ENCODE results near the gene NUDT22.

NUDT22 gene

GRCh38 chr11:64275031-64275800, 49.1 kb downstream of the NUDT22 start:
- DNase-seq (ENCODE audit: low read depth), result no peak

GRCh38 chr11:64275841-64276240, 49.8 kb downstream of the NUDT22 start:
- no peak for DNase-seq (ENCODE audit: low read depth)

GRCh38 chr11:64276653-64277431, 50.8 kb downstream of the NUDT22 start:
- DNase-seq (ENCODE audit: low read depth), result no peak

- no peak for DNase-seq (ENCODE audit: low read depth)
Measured at GRCh38 chr11:64278576-64279190, 52.6 kb downstream of the NUDT22 start.
